HCT116 (cell line): ENCODE results near the gene HFE. TPM values are rescaled to one million over a fixed set of nuclear protein-coding genes. Genes with fewer than 3 reads are reported as not detected.

Experiments
- ATAC-seq: fragments of 200-7000 bp; cut with Tn5 transposase; 2 replicates; pipeline ENCODE4 v1.9.1; 2020; ENCODE audit warnings: mild to moderate bottlenecking, moderate library complexity
- BruUV-seq: library from RNA; stranded (reverse); fragments of 400-500 nt; replicated peaks from 2 replicates; lab custom pipeline; 2021; lab: Mats Ljungman, UMichigan
- CTCF ChIA-PET: fragments of 300-600 bp; sonication (Branson Sonifier 250); formaldehyde crosslinking; loops from one replicate; lab custom pipeline; 2021; ENCODE audit warnings: antibody characterized with exemption; lab: Charles Lee
- POLR2A ChIA-PET: fragments of 300-600, 350-600 bp; sonication (Branson Sonifier 250); formaldehyde crosslinking; loops from one replicate; lab custom pipeline; 2021; ENCODE audit warnings: antibody characterized with exemption; lab: Charles Lee
- RAD21 ChIA-PET, 2 experiments: fragments of 300-600 bp; sonication (Branson Sonifier 250); formaldehyde crosslinking; loops; one replicate each; lab custom pipeline; 2023; ENCODE audit warnings: low total read pairs in 2 of 2; ENCODE audit not compliant: uncharacterized antibody in 2 of 2, unreplicated experiment in 2 of 2, low non-redundant PET in 1 of 2; lab: Charles Lee
- DNase-seq: peaks from one replicate; pipeline ENCODE4 v3.0.0-alpha.2; 2010; ENCODE audit warnings: low read depth, low spot score
- H2AFZ ChIP-seq: fragments of 200-600 bp; shearing (Covaris generic), sonication (generic); 2 replicates; pipeline ENCODE4 v1.6.1; 2017; ENCODE audit warnings: low read depth, mixed run types, mixed read lengths, antibody characterized with exemption, low read length; ENCODE audit not compliant: poor library complexity, severe bottlenecking
- H3K27ac ChIP-seq: 2 replicates; pipeline ENCODE4 v1.5.1; 2012; ENCODE audit warnings: low read depth, low read length
- H3K27me3 ChIP-seq: fragments of 200-600 bp; sonication (generic); 2 replicates; pipeline ENCODE4 v1.6.1; 2016; ENCODE audit warnings: mixed run types, low read length, mixed read lengths; ENCODE audit not compliant: insufficient read depth
- H3K36me3 ChIP-seq, 2 experiments: fragments of 200-500 bp in 1 of 2; fragments of 200-600 bp in 1 of 2; sonication (Bioruptor generic) in 1 of 2; sonication (generic) in 1 of 2; 2 replicates each; pipeline versions ENCODE4 v1.5.1 to v1.6.1; 2014 to 2016; ENCODE audit warnings: low read length in 2 of 2, inconsistent platforms in 1 of 2, mixed read lengths in 1 of 2, mixed run types in 1 of 2; ENCODE audit not compliant: insufficient read depth in 2 of 2, control insufficient read depth in 1 of 2
- H3K4me1 ChIP-seq, 2 experiments: fragments of 200-600 bp in 1 of 2; sonication (generic) in 1 of 2; 2 replicates each; pipeline versions ENCODE4 v1.5.1 to v1.6.1; 2012 to 2017; ENCODE audit warnings: low read length in 2 of 2, inconsistent platforms in 1 of 2, mild to moderate bottlenecking in 1 of 2, mixed read lengths in 1 of 2, mixed run types in 1 of 2, moderate library complexity in 1 of 2; ENCODE audit not compliant: insufficient read depth in 2 of 2, control insufficient read depth in 1 of 2
- H3K4me2 ChIP-seq: fragments of 200-600 bp; sonication (generic); 2 replicates; pipeline ENCODE4 v1.6.1; 2017; ENCODE audit warnings: mixed run types, low read length, mixed read lengths
- H3K4me3 ChIP-seq, 2 experiments: fragments of 200-600 bp in 1 of 2; sonication (generic) in 1 of 2; replicated peaks in 1 of 2; 2 replicates each; pipeline ENCODE4 v1.5.1; 2011 to 2016; ENCODE audit warnings: low read length in 2 of 2, control low read depth in 1 of 2, low read depth in 1 of 2, mild to moderate bottlenecking in 1 of 2, mixed read lengths in 1 of 2, mixed run types in 1 of 2
- H3K79me2 ChIP-seq: fragments of 200-600 bp; sonication (generic); 2 replicates; pipeline ENCODE4 v1.6.1; 2017; ENCODE audit warnings: mild to moderate bottlenecking, mixed run types, low read length, moderate library complexity, mixed read lengths; ENCODE audit not compliant: insufficient read depth
- H3K9ac ChIP-seq: fragments of 200-600 bp; sonication (generic); 2 replicates; pipeline ENCODE4 v1.6.1; 2016; ENCODE audit warnings: low read length, mixed read lengths
- H3K9me2 ChIP-seq: fragments of 200-600 bp; sonication (generic), shearing (Covaris generic); 2 replicates; pipeline ENCODE4 v1.6.1; 2017; ENCODE audit warnings: mixed run types, mild to moderate bottlenecking, moderate library complexity; ENCODE audit not compliant: insufficient read depth
- H3K9me3 ChIP-seq, 2 experiments: fragments of 200-500 bp in 1 of 2; fragments of 200-600 bp in 1 of 2; sonication (Bioruptor generic) in 1 of 2; sonication (generic) in 1 of 2; 2 replicates each; pipeline ENCODE4 v1.6.1; 2014 to 2017; ENCODE audit warnings: low read length in 2 of 2, mixed read lengths in 2 of 2, inconsistent platforms in 1 of 2, low read depth in 1 of 2, mild to moderate bottlenecking in 1 of 2, mixed run types in 1 of 2, moderate library complexity in 1 of 2; ENCODE audit not compliant: control insufficient read depth in 1 of 2, insufficient read depth in 1 of 2
- H4K20me1 ChIP-seq: fragments of 200-600 bp; sonication (generic), shearing (Covaris generic); 2 replicates; pipeline ENCODE4 v1.6.1; 2017; ENCODE audit warnings: mixed run types, mild to moderate bottlenecking, moderate library complexity; ENCODE audit not compliant: insufficient read depth
- ATF3 ChIP-seq: IDR thresholded peaks from 2 replicates; pipeline ENCODE4 v1.6.1; 2012
- CBX3 ChIP-seq: IDR thresholded peaks from 2 replicates; pipeline ENCODE4 v1.6.1; 2012; ENCODE audit warnings: low read depth
- CEBPB ChIP-seq: IDR thresholded peaks from 2 replicates; pipeline ENCODE4 v1.6.1; 2012; ENCODE audit warnings: low read depth
- CTCF ChIP-seq, 3 experiments: fragments of 200-600 bp in 1 of 3; sonication (generic) in 1 of 3; IDR thresholded peaks in 2 of 3; conservative IDR thresholded peaks in 1 of 3; 2 replicates each; pipeline ENCODE4 v1.5.1; 2012 to 2017; ENCODE audit warnings: low read depth in 2 of 3, low read length in 2 of 3, antibody characterized with exemption in 1 of 3, borderline replicate concordance in 1 of 3, control low read depth in 1 of 3, mild to moderate bottlenecking in 1 of 3, mixed read lengths in 1 of 3, mixed run types in 1 of 3, moderate library complexity in 1 of 3; ENCODE audit not compliant: insufficient read depth in 1 of 3
- EGR1 ChIP-seq: IDR thresholded peaks from 2 replicates; pipeline ENCODE4 v1.6.1; 2012; ENCODE audit warnings: low read depth
- ELF1 ChIP-seq: IDR thresholded peaks from 2 replicates; pipeline ENCODE4 v1.6.1; 2012; ENCODE audit warnings: low read depth, borderline replicate concordance
- EZH2phosphoT487 ChIP-seq: fragments of 200-600 bp; IDR thresholded peaks from 2 replicates; pipeline ENCODE4 v1.6.1; 2018; ENCODE audit warnings: antibody characterized with exemption, borderline replicate concordance
- FOSL1 ChIP-seq: IDR thresholded peaks from 2 replicates; pipeline ENCODE4 v1.6.1; 2012; ENCODE audit warnings: low read depth
- JUND ChIP-seq: IDR thresholded peaks from 2 replicates; pipeline ENCODE4 v1.6.1; 2012
- MAX ChIP-seq: IDR thresholded peaks from 2 replicates; pipeline ENCODE4 v1.6.1; 2012
- POLR2A ChIP-seq: IDR thresholded peaks from 2 replicates; pipeline ENCODE4 v1.7.0; 2011; ENCODE audit warnings: borderline replicate concordance; ENCODE audit not compliant: insufficient read depth, insufficient read length; ENCODE audit errors: extremely low read depth
- POLR2AphosphoS5 ChIP-seq: IDR thresholded peaks from 2 replicates; pipeline ENCODE4 v1.6.1; 2011; ENCODE audit warnings: mild to moderate bottlenecking, low read depth, low read length, moderate library complexity
- RAD21 ChIP-seq: IDR thresholded peaks from 2 replicates; pipeline ENCODE4 v1.6.1; 2012; ENCODE audit warnings: low read depth, mild to moderate bottlenecking
- REST ChIP-seq: IDR thresholded peaks from 2 replicates; pipeline ENCODE4 v1.6.1; 2012; ENCODE audit warnings: low read depth
- SRF ChIP-seq: IDR thresholded peaks from 2 replicates; pipeline ENCODE4 v1.6.1; 2012; ENCODE audit warnings: low read depth
- TCF7L2 ChIP-seq: IDR thresholded peaks from 2 replicates; pipeline ENCODE4 v1.7.0; 2011; ENCODE audit warnings: borderline replicate concordance, inconsistent platforms; ENCODE audit not compliant: insufficient read depth, insufficient read length; ENCODE audit errors: extremely low read depth
- YY1 ChIP-seq: IDR thresholded peaks from 2 replicates; pipeline ENCODE4 v1.6.1; 2011; ENCODE audit warnings: low read length, low read depth, moderate library complexity, mild to moderate bottlenecking; ENCODE audit not compliant: insufficient replicate concordance; ENCODE audit errors: extremely low read depth
- ZBTB33 ChIP-seq: IDR thresholded peaks from 2 replicates; pipeline ENCODE4 v1.6.1; 2011; ENCODE audit warnings: mild to moderate bottlenecking, low read length, moderate library complexity; ENCODE audit not compliant: insufficient replicate concordance; ENCODE audit errors: extremely low read depth
- ZFX ChIP-seq: fragments of 450-650 bp; IDR thresholded peaks from 2 replicates; pipeline ENCODE4 v1.6.1; 2017
- intact Hi-C: fragments of 100-400 bp; cut with micrococcal nuclease; formaldehyde crosslinking; loops from 2 replicates; pipeline ENCODE4 v1.10.0; 2022
- total RNA-seq: library from RNA; stranded (reverse); gene quantifications from one replicate; pipeline ENCODE4 v1.2.1, GENCODE V29; 2021; ENCODE audit not compliant: unreplicated experiment

HFE gene
- total RNA-seq, 1 experiment from 2014 or later: 9.8 TPM

GRCh38 chr6:26067367-26067766 lies 19.9 kb upstream of the HFE start:
- no peak for DNase-seq
- BruUV-seq: no TSS peak
- no peak for ATAC-seq
- Histone ChIP-seq H3K9ac (no peak overlapping the region), H2AFZ (peak overlapping the region; percentile 71), H3K36me3 (no peaks in the 10 kb centered on the region), H3K9me3 (no peaks in the 10 kb centered on the region), H4K20me1 (no peaks in the 10 kb centered on the region), H3K4me3 (no peak overlapping the region), H3K27ac (no peak overlapping the region), H3K4me1 (peaks cover 21 to 36% of the 10 kb centered on the region in 2 experiments; a peak in 3 of 4 replicates), H3K9me2 (no peaks in the 10 kb centered on the region), H3K27me3 (no peaks in the 10 kb centered on the region), H3K79me2 (no peaks in the 10 kb centered on the region), H3K4me2 (no peak overlapping the region)
- TF ChIP-seq ZFX (no peak), FOSL1 (no peak), MAX (no peak), CTCF (IDR thresholded peaks at IDR 0.05 in 2 of 3, conservative IDR thresholded peaks at IDR 0.05 in 1 of 3; ENCODE audit: borderline replicate concordance in 1 of 3, insufficient read depth in 1 of 3, low read depth in 2 of 3, low read length in 2 of 3) (no peak), CEBPB (no peak), ATF3 (no peak), EGR1 (no peak), CBX3 (no peak), ZBTB33 (no peak), REST (no peak), EZH2phosphoT487 (no peak), POLR2AphosphoS5 (no peak), JUND (no peak), YY1 (no peak), RAD21 (no peak), POLR2A (no peak), SRF (no peak), ELF1 (no peak), TCF7L2 (no peak)
- POLR2A ChIA-PET: no interaction called here
- RAD21 ChIA-PET: interaction anchor here in 1 of 2 experiments (0.7 kb wide), 1 partner anchor 31 kb away, joined by 3 read pairs; no protein-coding TSS in a partner anchor
- CTCF ChIA-PET: interaction anchor here (0.8 to 2.0 kb wide), 2 partner anchors 19 to 28 kb away, joined by 3 to 11 read pairs; partner anchors contain the start of gene HFE
- intact Hi-C loops: loop anchor here (2.0 to 10.0 kb wide), 2 partner anchors 91 to 507 kb away; a partner anchor contains a TSS
